GM23338 (cell line): ENCODE results near the gene GNAS.

Experiments
- CREB1 ChIP-seq: fragments of 250-450 bp; sonication (Bioruptor Pico); IDR thresholded peaks from 2 replicates; pipeline ENCODE4 v1.5.0; 2020; ENCODE audit warnings: low read depth, mild to moderate bottlenecking, moderate library complexity
- EZH2 ChIP-seq: fragments of 200-600 bp; sonication (generic); IDR thresholded peaks from one replicate; pipeline ENCODE4 v1.8.0; 2017; ENCODE audit warnings: antibody characterized with exemption, mild to moderate bottlenecking, low read depth; ENCODE audit not compliant: unreplicated experiment
- JUNB ChIP-seq: IDR thresholded peaks from one replicate; pipeline ENCODE4 v1.6.1; 2016; ENCODE audit warnings: antibody characterized with exemption; ENCODE audit not compliant: unreplicated experiment
- POLR2AphosphoS5 ChIP-seq: IDR thresholded peaks from 2 replicates; pipeline ENCODE4 v1.6.1; 2016; ENCODE audit warnings: antibody characterized with exemption, low read depth
- STAT1 ChIP-seq: IDR thresholded peaks from one replicate; pipeline ENCODE4 v1.6.1; 2016; ENCODE audit warnings: antibody characterized with exemption; ENCODE audit not compliant: unreplicated experiment
- TF ChIP-seq, protein P1 (sequence below), 2 experiments: fragments of 200-600 bp in 1 of 2; sonication (generic) in 1 of 2; conservative IDR thresholded peaks; 2 replicates each; pipeline versions ENCODE4 v1.5.1 to v1.6.1; 2016 to 2017; ENCODE audit warnings: antibody characterized with exemption in 2 of 2, low read depth in 2 of 2, mild to moderate bottlenecking in 2 of 2, moderate library complexity in 1 of 2
- TF ChIP-seq, protein P2 (sequence below): IDR thresholded peaks from one replicate; pipeline ENCODE4 v1.6.1; 2018; ENCODE audit warnings: antibody characterized with exemption; ENCODE audit not compliant: unreplicated experiment
- TF ChIP-seq, protein P3 (sequence below): fragments of 250-450 bp; sonication (Bioruptor Pico); IDR thresholded peaks from 2 replicates; pipeline ENCODE4 v1.5.0; 2020; ENCODE audit warnings: mild to moderate bottlenecking, moderate library complexity

DNA sequence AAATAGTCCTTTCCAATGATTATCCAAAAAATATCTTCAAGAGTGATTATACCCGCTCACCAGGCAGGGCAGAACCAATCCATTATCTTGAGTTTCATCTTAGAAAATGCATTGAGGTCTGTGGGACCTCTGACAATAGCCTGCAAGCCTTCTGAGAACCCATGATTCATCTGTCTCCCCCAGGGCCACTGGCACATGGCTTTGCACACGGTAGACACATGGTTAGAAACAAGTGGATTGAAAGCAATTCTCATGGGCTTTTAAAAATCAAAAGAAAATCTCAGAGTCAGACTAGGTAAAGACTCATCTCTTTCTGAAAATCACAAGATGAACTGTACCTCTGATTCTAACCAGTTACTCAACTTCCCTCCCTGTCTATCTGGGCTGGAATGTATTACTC, 17.3 kb upstream of the GNAS start:
- TF ChIP-seq, protein P1, sequence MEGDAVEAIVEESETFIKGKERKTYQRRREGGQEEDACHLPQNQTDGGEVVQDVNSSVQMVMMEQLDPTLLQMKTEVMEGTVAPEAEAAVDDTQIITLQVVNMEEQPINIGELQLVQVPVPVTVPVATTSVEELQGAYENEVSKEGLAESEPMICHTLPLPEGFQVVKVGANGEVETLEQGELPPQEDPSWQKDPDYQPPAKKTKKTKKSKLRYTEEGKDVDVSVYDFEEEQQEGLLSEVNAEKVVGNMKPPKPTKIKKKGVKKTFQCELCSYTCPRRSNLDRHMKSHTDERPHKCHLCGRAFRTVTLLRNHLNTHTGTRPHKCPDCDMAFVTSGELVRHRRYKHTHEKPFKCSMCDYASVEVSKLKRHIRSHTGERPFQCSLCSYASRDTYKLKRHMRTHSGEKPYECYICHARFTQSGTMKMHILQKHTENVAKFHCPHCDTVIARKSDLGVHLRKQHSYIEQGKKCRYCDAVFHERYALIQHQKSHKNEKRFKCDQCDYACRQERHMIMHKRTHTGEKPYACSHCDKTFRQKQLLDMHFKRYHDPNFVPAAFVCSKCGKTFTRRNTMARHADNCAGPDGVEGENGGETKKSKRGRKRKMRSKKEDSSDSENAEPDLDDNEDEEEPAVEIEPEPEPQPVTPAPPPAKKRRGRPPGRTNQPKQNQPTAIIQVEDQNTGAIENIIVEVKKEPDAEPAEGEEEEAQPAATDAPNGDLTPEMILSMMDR (conservative IDR thresholded peaks at IDR 0.05; ENCODE audit: low read depth in 2 of 2) = no peak
- TF ChIP-seq POLR2AphosphoS5 = no peak
- TF ChIP-seq CREB1 (CRISPR knock-in tag) = no peak
- TF ChIP-seq, protein P2, sequence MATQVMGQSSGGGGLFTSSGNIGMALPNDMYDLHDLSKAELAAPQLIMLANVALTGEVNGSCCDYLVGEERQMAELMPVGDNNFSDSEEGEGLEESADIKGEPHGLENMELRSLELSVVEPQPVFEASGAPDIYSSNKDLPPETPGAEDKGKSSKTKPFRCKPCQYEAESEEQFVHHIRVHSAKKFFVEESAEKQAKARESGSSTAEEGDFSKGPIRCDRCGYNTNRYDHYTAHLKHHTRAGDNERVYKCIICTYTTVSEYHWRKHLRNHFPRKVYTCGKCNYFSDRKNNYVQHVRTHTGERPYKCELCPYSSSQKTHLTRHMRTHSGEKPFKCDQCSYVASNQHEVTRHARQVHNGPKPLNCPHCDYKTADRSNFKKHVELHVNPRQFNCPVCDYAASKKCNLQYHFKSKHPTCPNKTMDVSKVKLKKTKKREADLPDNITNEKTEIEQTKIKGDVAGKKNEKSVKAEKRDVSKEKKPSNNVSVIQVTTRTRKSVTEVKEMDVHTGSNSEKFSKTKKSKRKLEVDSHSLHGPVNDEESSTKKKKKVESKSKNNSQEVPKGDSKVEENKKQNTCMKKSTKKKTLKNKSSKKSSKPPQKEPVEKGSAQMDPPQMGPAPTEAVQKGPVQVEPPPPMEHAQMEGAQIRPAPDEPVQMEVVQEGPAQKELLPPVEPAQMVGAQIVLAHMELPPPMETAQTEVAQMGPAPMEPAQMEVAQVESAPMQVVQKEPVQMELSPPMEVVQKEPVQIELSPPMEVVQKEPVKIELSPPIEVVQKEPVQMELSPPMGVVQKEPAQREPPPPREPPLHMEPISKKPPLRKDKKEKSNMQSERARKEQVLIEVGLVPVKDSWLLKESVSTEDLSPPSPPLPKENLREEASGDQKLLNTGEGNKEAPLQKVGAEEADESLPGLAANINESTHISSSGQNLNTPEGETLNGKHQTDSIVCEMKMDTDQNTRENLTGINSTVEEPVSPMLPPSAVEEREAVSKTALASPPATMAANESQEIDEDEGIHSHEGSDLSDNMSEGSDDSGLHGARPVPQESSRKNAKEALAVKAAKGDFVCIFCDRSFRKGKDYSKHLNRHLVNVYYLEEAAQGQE = no peak
- TF ChIP-seq JUNB = no peak
- TF ChIP-seq STAT1 = no peak
- TF ChIP-seq, protein P3, sequence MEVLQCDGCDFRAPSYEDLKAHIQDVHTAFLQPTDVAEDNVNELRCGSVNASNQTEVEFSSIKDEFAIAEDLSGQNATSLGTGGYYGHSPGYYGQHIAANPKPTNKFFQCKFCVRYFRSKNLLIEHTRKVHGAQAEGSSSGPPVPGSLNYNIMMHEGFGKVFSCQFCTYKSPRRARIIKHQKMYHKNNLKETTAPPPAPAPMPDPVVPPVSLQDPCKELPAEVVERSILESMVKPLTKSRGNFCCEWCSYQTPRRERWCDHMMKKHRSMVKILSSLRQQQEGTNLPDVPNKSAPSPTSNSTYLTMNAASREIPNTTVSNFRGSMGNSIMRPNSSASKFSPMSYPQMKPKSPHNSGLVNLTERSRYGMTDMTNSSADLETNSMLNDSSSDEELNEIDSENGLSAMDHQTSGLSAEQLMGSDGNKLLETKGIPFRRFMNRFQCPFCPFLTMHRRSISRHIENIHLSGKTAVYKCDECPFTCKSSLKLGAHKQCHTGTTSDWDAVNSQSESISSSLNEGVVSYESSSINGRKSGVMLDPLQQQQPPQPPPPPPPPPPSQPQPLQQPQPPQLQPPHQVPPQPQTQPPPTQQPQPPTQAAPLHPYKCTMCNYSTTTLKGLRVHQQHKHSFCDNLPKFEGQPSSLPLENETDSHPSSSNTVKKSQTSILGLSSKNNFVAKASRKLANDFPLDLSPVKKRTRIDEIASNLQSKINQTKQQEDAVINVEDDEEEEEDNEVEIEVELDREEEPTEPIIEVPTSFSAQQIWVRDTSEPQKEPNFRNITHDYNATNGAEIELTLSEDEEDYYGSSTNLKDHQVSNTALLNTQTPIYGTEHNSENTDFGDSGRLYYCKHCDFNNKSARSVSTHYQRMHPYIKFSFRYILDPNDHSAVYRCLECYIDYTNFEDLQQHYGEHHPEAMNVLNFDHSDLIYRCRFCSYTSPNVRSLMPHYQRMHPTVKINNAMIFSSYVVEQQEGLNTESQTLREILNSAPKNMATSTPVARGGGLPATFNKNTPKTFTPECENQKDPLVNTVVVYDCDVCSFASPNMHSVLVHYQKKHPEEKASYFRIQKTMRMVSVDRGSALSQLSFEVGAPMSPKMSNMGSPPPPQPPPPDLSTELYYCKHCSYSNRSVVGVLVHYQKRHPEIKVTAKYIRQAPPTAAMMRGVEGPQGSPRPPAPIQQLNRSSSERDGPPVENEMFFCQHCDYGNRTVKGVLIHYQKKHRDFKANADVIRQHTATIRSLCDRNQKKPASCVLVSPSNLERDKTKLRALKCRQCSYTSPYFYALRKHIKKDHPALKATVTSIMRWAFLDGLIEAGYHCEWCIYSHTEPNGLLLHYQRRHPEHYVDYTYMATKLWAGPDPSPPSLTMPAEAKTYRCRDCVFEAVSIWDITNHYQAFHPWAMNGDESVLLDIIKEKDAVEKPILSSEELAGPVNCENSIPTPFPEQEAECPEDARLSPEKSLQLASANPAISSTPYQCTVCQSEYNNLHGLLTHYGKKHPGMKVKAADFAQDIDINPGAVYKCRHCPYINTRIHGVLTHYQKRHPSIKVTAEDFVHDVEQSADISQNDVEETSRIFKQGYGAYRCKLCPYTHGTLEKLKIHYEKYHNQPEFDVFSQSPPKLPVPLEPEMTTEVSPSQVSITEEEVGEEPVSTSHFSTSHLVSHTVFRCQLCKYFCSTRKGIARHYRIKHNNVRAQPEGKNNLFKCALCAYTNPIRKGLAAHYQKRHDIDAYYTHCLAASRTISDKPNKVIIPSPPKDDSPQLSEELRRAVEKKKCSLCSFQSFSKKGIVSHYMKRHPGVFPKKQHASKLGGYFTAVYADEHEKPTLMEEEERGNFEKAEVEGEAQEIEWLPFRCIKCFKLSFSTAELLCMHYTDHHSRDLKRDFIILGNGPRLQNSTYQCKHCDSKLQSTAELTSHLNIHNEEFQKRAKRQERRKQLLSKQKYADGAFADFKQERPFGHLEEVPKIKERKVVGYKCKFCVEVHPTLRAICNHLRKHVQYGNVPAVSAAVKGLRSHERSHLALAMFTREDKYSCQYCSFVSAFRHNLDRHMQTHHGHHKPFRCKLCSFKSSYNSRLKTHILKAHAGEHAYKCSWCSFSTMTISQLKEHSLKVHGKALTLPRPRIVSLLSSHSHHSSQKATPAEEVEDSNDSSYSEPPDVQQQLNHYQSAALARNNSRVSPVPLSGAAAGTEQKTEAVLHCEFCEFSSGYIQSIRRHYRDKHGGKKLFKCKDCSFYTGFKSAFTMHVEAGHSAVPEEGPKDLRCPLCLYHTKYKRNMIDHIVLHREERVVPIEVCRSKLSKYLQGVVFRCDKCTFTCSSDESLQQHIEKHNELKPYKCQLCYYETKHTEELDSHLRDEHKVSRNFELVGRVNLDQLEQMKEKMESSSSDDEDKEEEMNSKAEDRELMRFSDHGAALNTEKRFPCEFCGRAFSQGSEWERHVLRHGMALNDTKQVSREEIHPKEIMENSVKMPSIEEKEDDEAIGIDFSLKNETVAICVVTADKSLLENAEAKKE (CRISPR knock-in tag) = no peak
- TF ChIP-seq EZH2 = no peak
